SU-DHL-6 (cell line): Measurements from ENCODE around the gene KRTAP5-11.
"Not testable (repeated sequence)": the region's sequence is repeated elsewhere in the genome, so short reads cannot be mapped to it uniquely, and the experiment has no call there.

Source experiments
- H2AFZ ChIP-seq: fragments of 200-600 bp; sonication (generic); 2 replicates; pipeline ENCODE4 v1.6.1; 2014; ENCODE audit warnings: low read depth, mild to moderate bottlenecking, moderate library complexity, mixed read lengths, antibody characterized with exemption, low read length; ENCODE audit not compliant: severe bottlenecking
- H3F3A ChIP-seq: fragments of 200-600 bp; shearing (Covaris generic); 2 replicates; pipeline ENCODE4 v1.6.0; 2016; ENCODE audit warnings: antibody characterized with exemption, mild to moderate bottlenecking; ENCODE audit not compliant: insufficient read depth
- H3K27ac ChIP-seq: fragments of 200-600 bp; sonication (generic); 2 replicates; pipeline ENCODE4 v1.5.1; 2016; ENCODE audit warnings: low read depth, mild to moderate bottlenecking, low read length, moderate library complexity, mixed read lengths
- H3K27me3 ChIP-seq: fragments of 200-600 bp; sonication (generic), shearing (Covaris generic); 2 replicates; pipeline ENCODE4 v1.6.0; 2014; ENCODE audit warnings: mild to moderate bottlenecking, low read length
- H3K36me3 ChIP-seq: fragments of 200-600 bp; sonication (generic); 2 replicates; pipeline ENCODE4 v1.6.1; 2014; ENCODE audit warnings: mild to moderate bottlenecking, low read length, mixed read lengths
- H3K4me2 ChIP-seq: fragments of 300-600, 200-600 bp; shearing (Covaris generic), sonication (generic); 2 replicates; pipeline ENCODE4 v1.6.0; 2014; ENCODE audit warnings: low read length, low read depth, mild to moderate bottlenecking; ENCODE audit not compliant: poor library complexity, severe bottlenecking
- H3K4me3 ChIP-seq: fragments of 200-600 bp; sonication (generic); 2 replicates; pipeline ENCODE4 v1.5.1; 2014; ENCODE audit warnings: antibody characterized with exemption, low read length, mild to moderate bottlenecking, mixed read lengths; ENCODE audit not compliant: insufficient read depth, poor library complexity, severe bottlenecking
- H3K79me2 ChIP-seq: fragments of 200-600 bp; sonication (generic); 2 replicates; pipeline ENCODE4 v1.6.1; 2014; ENCODE audit warnings: mild to moderate bottlenecking, low read length, moderate library complexity; ENCODE audit not compliant: insufficient read depth
- H3K9ac ChIP-seq: fragments of 200-600 bp; sonication (generic); 2 replicates; pipeline ENCODE4 v1.7.0; 2014; ENCODE audit warnings: mild to moderate bottlenecking, low read length
- H3K9me2 ChIP-seq: fragments of 200-600 bp; sonication (generic); replicated peaks from 2 replicates; pipeline ENCODE4 v1.6.1; 2014; ENCODE audit warnings: low read length; ENCODE audit not compliant: insufficient read depth
- H3K9me3 ChIP-seq: fragments of 200-600 bp; sonication (generic); 2 replicates; pipeline ENCODE4 v1.6.1; 2014; ENCODE audit warnings: low read length, mixed read lengths; ENCODE audit not compliant: insufficient read depth
- H4K20me1 ChIP-seq: fragments of 200-600 bp; sonication (generic); 2 replicates; pipeline ENCODE4 v1.6.1; 2014; ENCODE audit warnings: low read depth, mild to moderate bottlenecking, antibody characterized with exemption, low read length, moderate library complexity, mixed read lengths
- CTCF ChIP-seq: fragments of 200-600 bp; sonication (generic); IDR thresholded peaks from one replicate; pipeline ENCODE4 v1.5.1; 2017; ENCODE audit warnings: antibody characterized with exemption, mild to moderate bottlenecking, low read length, moderate library complexity; ENCODE audit not compliant: insufficient read depth, poor library complexity, severe bottlenecking
- EZH2phosphoT487 ChIP-seq: fragments of 200-600 bp; sonication (generic), shearing (Covaris generic); conservative IDR thresholded peaks from 2 replicates; pipeline ENCODE4 v1.6.1; 2018; ENCODE audit warnings: mild to moderate bottlenecking, antibody characterized with exemption, low read length, moderate library complexity, mixed read lengths

KRTAP5-11 gene

GRCh38 chr11:71582309-71582895, at the start of gene KRTAP5-11:
Gene KRTAP5-11 (minus strand): TSS chr11:71582875. CDS start chr11:71582837, 38 bp downstream.
- TF ChIP-seq CTCF (no peak), EZH2phosphoT487 (no peak)
- Histone ChIP-seq H3K79me2 (no peaks in the 10 kb centered on the region), H3K9ac (no peak within 1 kb of the TSS), H3K4me3 (no peak within 1 kb of the TSS), H3K27me3 (no peaks in the 10 kb centered on the region), H4K20me1 (no peaks in the 10 kb centered on the region), H3K4me2 (no peak within 1 kb of the TSS), H3F3A (no peaks in the 10 kb centered on the region), H3K36me3 (no peaks in the 10 kb centered on the region), H2AFZ (no peak within 1 kb of the TSS), H3K9me2 (no peaks in the 10 kb centered on the region), H3K9me3 (no peaks in the 10 kb centered on the region), H3K27ac (no peak within 1 kb of the TSS)

GRCh38 chr11:71631551-71631950, 48.9 kb upstream of the KRTAP5-11 start:
- not testable (repeated sequence) for H3K27ac ChIP-seq, H3K4me2 ChIP-seq, H4K20me1 ChIP-seq, H3F3A ChIP-seq, H3K9me2 ChIP-seq, H3K9ac ChIP-seq, H3K79me2 ChIP-seq, H3K4me3 ChIP-seq, H3K36me3 ChIP-seq, H3K27me3 ChIP-seq, H3K9me3 ChIP-seq, H2AFZ ChIP-seq

- not testable (repeated sequence) for H3K9me2 ChIP-seq, H2AFZ ChIP-seq, H3K79me2 ChIP-seq, H3K36me3 ChIP-seq, H3K4me2 ChIP-seq, H4K20me1 ChIP-seq, H3K27ac ChIP-seq, H3K27me3 ChIP-seq, H3K4me3 ChIP-seq, H3K9ac ChIP-seq, H3K9me3 ChIP-seq, H3F3A ChIP-seq
Measured at GRCh38 chr11:71630071-71630470, 47.4 kb upstream of the KRTAP5-11 start.

GRCh38 chr11:71628943-71629342, 46.3 kb upstream of the KRTAP5-11 start:
- not testable (repeated sequence) for H3K4me2 ChIP-seq, H3K9me3 ChIP-seq, H3K79me2 ChIP-seq, H3K4me3 ChIP-seq, H4K20me1 ChIP-seq, H3K36me3 ChIP-seq, H3F3A ChIP-seq, H3K27me3 ChIP-seq, H3K9ac ChIP-seq, H2AFZ ChIP-seq, H3K27ac ChIP-seq, H3K9me2 ChIP-seq

GRCh38 chr11:71623226-71623625, 40.6 kb upstream of the KRTAP5-11 start:
- H3K9ac ChIP-seq, H3K27me3 ChIP-seq, H3K4me3 ChIP-seq, H3K36me3 ChIP-seq, H2AFZ ChIP-seq, H3K9me2 ChIP-seq, H3F3A ChIP-seq, H3K9me3 ChIP-seq, H3K27ac ChIP-seq, H4K20me1 ChIP-seq, H3K4me2 ChIP-seq, H3K79me2 ChIP-seq: not testable (repeated sequence)

GRCh38 chr11:71622561-71622960, 39.9 kb upstream of the KRTAP5-11 start:
- not testable (repeated sequence) for H3K79me2 ChIP-seq, H3K9ac ChIP-seq, H2AFZ ChIP-seq, H3K4me3 ChIP-seq, H3F3A ChIP-seq, H3K4me2 ChIP-seq, H3K36me3 ChIP-seq, H3K27me3 ChIP-seq, H3K27ac ChIP-seq, H4K20me1 ChIP-seq, H3K9me2 ChIP-seq, H3K9me3 ChIP-seq

- H3K4me3 ChIP-seq: not testable (repeated sequence)
Measured at GRCh38 chr11:71615003-71615402, 32.3 kb upstream of the KRTAP5-11 start.

More at GRCh38 chr11:71615003-71615402, 32.3 kb upstream of the KRTAP5-11 start:
- H3K4me2 ChIP-seq, H3K9me3 ChIP-seq, H3F3A ChIP-seq, H3K27me3 ChIP-seq, H4K20me1 ChIP-seq, H3K27ac ChIP-seq, H3K9me2 ChIP-seq, H3K79me2 ChIP-seq, H3K36me3 ChIP-seq, H3K9ac ChIP-seq, H2AFZ ChIP-seq: not testable (repeated sequence)
